HFFc6 (cell line): ENCODE data around the gene SHISA5. TPM values are rescaled to one million over a fixed set of nuclear protein-coding genes. Genes with fewer than 3 reads are reported as not detected.

Source experiments
- DNase-seq: peaks from one replicate; pipeline ENCODE4 v3.0.0-alpha.2; 2018
- H3K27ac Mint-ChIP-seq: 2 replicates; pipeline ENCODE4 v1.8.0; 2020; ENCODE audit warnings: mild to moderate bottlenecking, mixed read lengths
- H3K27me3 Mint-ChIP-seq: 2 replicates; pipeline ENCODE4 v1.8.0; 2021; ENCODE audit warnings: mild to moderate bottlenecking, moderate library complexity, mixed read lengths; ENCODE audit not compliant: insufficient read depth
- H3K36me3 Mint-ChIP-seq: 2 replicates; pipeline ENCODE4 v1.8.0; 2021; ENCODE audit warnings: low read depth, mixed read lengths
- H3K4me1 Mint-ChIP-seq: 2 replicates; pipeline ENCODE4 v1.8.0; 2020; ENCODE audit warnings: low read depth, mixed read lengths
- H3K4me3 Mint-ChIP-seq: 2 replicates; pipeline ENCODE4 v1.8.0; 2020; ENCODE audit warnings: mild to moderate bottlenecking, moderate library complexity, mixed read lengths
- H3K9me3 Mint-ChIP-seq: 2 replicates; pipeline ENCODE4 v1.8.0; 2020; ENCODE audit warnings: mild to moderate bottlenecking, mixed read lengths
- CTCF ChIP-seq: fragments of 200-600 bp; sonication (generic); IDR thresholded peaks from 2 replicates; pipeline ENCODE4 v1.5.0; 2021; ENCODE audit warnings: antibody characterized with exemption, mild to moderate bottlenecking
- total RNA-seq, 6 experiments: library from RNA; stranded (reverse); fragmentation: NEBNext Ultra II Directional; extraction: Animal tissue kit (Norgen Biotek cat#: 25700); gene quantifications; 2 replicates in 1 of 6; 3 replicates in 5 of 6; pipeline ENCODE4 v1.2.3, GENCODE V29; 2021

Gene SHISA5
- total RNA-seq, 6 experiments from 2014 or later = 266 to 286 (median 277) TPM

DNA sequence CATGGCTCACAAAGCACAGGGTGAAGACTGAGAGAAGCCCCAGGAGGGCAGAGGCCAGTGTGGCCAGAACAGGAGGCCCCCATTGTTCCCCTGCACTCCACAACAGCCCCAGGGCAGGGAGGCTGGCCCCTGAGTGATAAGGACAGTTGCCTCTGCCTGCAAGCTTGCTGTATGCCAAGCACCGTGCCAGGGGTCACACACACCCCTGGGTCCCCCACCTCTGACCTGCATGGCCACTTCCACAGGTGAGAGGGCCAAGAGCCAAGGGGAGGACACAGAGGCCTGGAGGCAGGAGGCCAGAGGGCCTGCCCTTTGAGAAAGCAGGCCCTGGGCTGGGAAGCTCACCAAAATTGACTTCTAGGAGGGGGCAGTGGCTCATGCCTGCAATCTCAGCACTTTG lies 33.7 kb downstream of the SHISA5 start:
- TF ChIP-seq CTCF = no peak
- Mint-ChIP-seq H3K27ac (peak overlapping the region; percentile 42), H3K9me3 (no peaks in the 10 kb centered on the region), H3K27me3 (peaks cover 5% of the 10 kb centered on the region), H3K4me3 (no peak overlapping the region; the same call in 1 of the 2 replicates), H3K4me1 (peaks cover 57% of the 10 kb centered on the region), H3K36me3 (peaks cover 24% of the 10 kb centered on the region)
- no peak for DNase-seq

DNA sequence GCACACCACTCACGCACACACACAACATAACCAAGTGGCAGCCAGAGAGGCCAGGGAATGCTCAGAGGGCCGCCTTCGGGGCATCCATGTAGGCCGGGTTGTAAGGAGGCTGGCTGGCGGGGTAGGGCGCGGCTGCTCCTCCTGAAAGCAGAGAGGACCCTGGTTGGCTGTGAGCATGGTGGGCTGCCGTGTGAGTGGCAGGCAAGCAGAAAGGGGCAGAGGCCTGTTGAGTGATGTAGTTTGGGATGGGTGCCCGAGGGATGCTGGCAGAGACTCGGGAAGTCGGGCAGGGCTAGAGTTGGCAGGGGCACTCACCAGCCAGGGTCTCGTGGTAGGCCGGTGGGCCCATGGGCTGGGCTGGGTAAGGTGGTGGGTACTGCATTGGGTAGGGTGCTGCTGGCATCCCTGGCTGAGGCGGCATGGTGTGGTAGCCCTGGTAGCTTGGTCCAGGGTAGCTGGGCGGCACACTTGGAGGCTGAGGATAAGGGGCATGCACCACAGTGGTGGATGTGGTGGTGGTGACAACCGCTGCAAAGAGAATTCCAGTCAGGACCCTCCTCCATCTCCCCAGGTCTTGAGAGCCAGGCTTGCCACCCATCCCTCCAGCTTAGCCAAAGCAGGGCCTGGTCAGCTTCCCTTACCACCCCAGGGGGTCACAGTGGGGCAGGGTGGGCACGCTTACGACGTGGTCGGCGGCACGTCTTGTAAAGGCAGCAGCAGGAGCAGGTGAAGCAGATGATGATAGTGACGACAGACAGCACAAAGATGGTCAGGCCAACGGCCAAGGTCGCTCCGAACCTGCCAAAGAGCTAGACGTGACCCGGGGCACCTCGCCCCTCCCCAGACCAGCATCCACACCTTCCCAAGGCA lies 34.7 kb downstream of the SHISA5 start:
- DNase-seq = no peak
- Mint-ChIP-seq H3K27ac (peak overlapping the region; percentile 100), H3K27me3 (peaks cover 5% of the 10 kb centered on the region), H3K4me3 (no peak overlapping the region), H3K4me1 (peaks cover 62% of the 10 kb centered on the region), H3K9me3 (no peaks in the 10 kb centered on the region), H3K36me3 (peaks cover 24% of the 10 kb centered on the region)
- TF ChIP-seq CTCF = no peak

DNA sequence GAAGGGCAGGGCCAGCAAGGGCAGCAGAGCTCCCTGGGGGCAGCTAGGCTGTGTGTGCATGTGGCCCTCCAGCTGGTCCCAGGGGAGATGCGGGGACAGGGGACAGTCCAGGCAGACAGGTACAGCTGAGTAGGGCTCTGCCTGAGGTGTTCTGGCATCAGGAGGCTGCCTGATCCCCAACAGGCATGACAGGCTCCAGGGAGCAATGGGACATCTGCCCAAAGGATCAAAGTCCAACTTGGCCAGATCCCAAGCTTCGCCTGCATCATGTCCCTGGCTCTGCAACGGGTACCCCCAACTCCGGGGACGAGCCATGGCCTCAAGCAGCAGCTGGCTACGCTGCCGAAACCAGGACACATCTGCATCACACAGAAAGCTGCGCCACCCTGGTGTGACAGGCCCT lies 35.6 kb downstream of the SHISA5 start:
- Mint-ChIP-seq H3K36me3 (peaks cover 24% of the 10 kb centered on the region), H3K27me3 (peaks cover 5% of the 10 kb centered on the region), H3K9me3 (no peaks in the 10 kb centered on the region), H3K4me3 (no peak overlapping the region), H3K4me1 (peaks cover 58% of the 10 kb centered on the region), H3K27ac (peak overlapping the region; percentile 100)
- no peak for DNase-seq
- no peak for TF ChIP-seq CTCF

GRCh38 chr3:48467473-48468267 lies 36.3 kb downstream of the SHISA5 start:
- no peak for DNase-seq
- peak overlapping the region; percentile 87; the same call in 1 of the 2 replicates for H3K4me3 Mint-ChIP-seq
- peak overlapping the region; percentile 100 for H3K27ac Mint-ChIP-seq
- TF ChIP-seq CTCF = no peak
- H3K27me3 Mint-ChIP-seq = peaks cover 3% of the 10 kb centered on the region
- peaks cover 53% of the 10 kb centered on the region for H3K4me1 Mint-ChIP-seq
- no peaks in the 10 kb centered on the region for H3K9me3 Mint-ChIP-seq
- H3K36me3 Mint-ChIP-seq = peaks cover 20% of the 10 kb centered on the region

- Mint-ChIP-seq H3K27ac (peak overlapping the region; percentile 100), H3K27me3 (peaks cover 3% of the 10 kb centered on the region), H3K4me1 (peaks cover 53% of the 10 kb centered on the region), H3K36me3 (peaks cover 19% of the 10 kb centered on the region), H3K4me3 (peak overlapping the region; percentile 87), H3K9me3 (no peaks in the 10 kb centered on the region)
- DNase-seq = no peak
- no peak for TF ChIP-seq CTCF
These were observed 36.9 kb downstream of the SHISA5 start for GRCh38 chr3:48467110-48467454.
